GM12878 (cell line): Measurements from ENCODE around the gene GJC1. TPM values are rescaled to one million over a fixed set of nuclear protein-coding genes. Genes with fewer than 3 reads are reported as not detected.

Experiments used
- ATAC-seq: fragments of 200-7000 bp; cut with Tn5 transposase; 3 replicates; pipeline ENCODE4 v1.9.1; 2020; ENCODE audit warnings: mild to moderate bottlenecking, moderate library complexity
- BruUV-seq: library from RNA; stranded (reverse); fragments of 400-500 nt; replicated peaks from 2 replicates; lab custom pipeline; 2021; lab: Mats Ljungman, UMichigan
- CTCF ChIA-PET: fragments of 300-600 bp; sonication (Branson Sonifier 250); formaldehyde crosslinking; extraction: SDS; loops from one replicate; lab custom pipeline; 2021; ENCODE audit warnings: inconsistent platforms; lab: Yijun Ruan, JAX
- POLR2A ChIA-PET: fragments of 350-600 bp; formaldehyde crosslinking; extraction: SDS; loops from one replicate; lab custom pipeline; 2021; ENCODE audit warnings: inconsistent platforms; lab: Charles Lee
- RAD21 ChIA-PET: fragments of 300-600 bp; sonication (Branson Sonifier 250); formaldehyde crosslinking; loops from one replicate; lab custom pipeline; 2023; ENCODE audit warnings: antibody characterized with exemption; ENCODE audit not compliant: unreplicated experiment; lab: Charles Lee
- SMC1A ChIA-PET: fragments of 300-600 bp; sonication (Branson Sonifier 250); formaldehyde crosslinking; loops from one replicate; lab custom pipeline; 2023; ENCODE audit not compliant: unreplicated experiment, uncharacterized antibody; lab: Charles Lee
- DNase-seq: peaks from one replicate; pipeline ENCODE4 v3.0.0-alpha.2; 2011; ENCODE audit warnings: low read depth, low spot score
- FAIRE-seq: peaks from 3 replicates; lab custom pipeline; 2011; peaks lifted over from hg19 to GRCh38; lab: Jason Lieb, UNC
- H2AFZ ChIP-seq: 2 replicates; pipeline ENCODE4 v1.6.0; 2011; ENCODE audit warnings: low read depth, low read length, control low read depth; ENCODE audit not compliant: control insufficient read depth
- H3K27ac ChIP-seq: 2 replicates; pipeline ENCODE4 v1.5.1; 2011; ENCODE audit warnings: control low read depth; ENCODE audit not compliant: control insufficient read depth, insufficient read depth
- H3K27me3 ChIP-seq, 2 experiments: replicated peaks in 1 of 2; 2 replicates each; pipeline versions ENCODE4 v1.6.0 to v1.6.1; 2011; ENCODE audit warnings: low read length in 1 of 2; ENCODE audit not compliant: control insufficient read depth in 2 of 2, insufficient read depth in 2 of 2
- H3K36me3 ChIP-seq, 2 experiments: 2 replicates each; pipeline ENCODE4 v1.5.1; 2011; ENCODE audit warnings: low read length in 1 of 2; ENCODE audit not compliant: control insufficient read depth in 2 of 2, insufficient read depth in 2 of 2
- H3K4me1 ChIP-seq: 2 replicates; pipeline ENCODE4 v1.6.1; 2011; ENCODE audit warnings: mild to moderate bottlenecking, low read length, moderate library complexity, mixed read lengths; ENCODE audit not compliant: control insufficient read depth, insufficient read depth
- H3K4me2 ChIP-seq: 2 replicates; pipeline ENCODE4 v1.6.0; 2011; ENCODE audit warnings: control low read depth; ENCODE audit not compliant: control insufficient read depth, insufficient read depth
- H3K4me3 ChIP-seq: fragments of 200-600 bp; sonication (generic); 2 replicates; pipeline ENCODE4 v1.5.1; 2016
- H3K79me2 ChIP-seq: 2 replicates; pipeline ENCODE4 v1.6.0; 2011; ENCODE audit warnings: low read length; ENCODE audit not compliant: control insufficient read depth, insufficient read depth
- H3K9ac ChIP-seq: 2 replicates; pipeline ENCODE4 v1.8.0; 2011; ENCODE audit warnings: low read length, control low read depth, mixed read lengths; ENCODE audit not compliant: control insufficient read depth, insufficient read depth
- H3K9me3 ChIP-seq: replicated peaks from 3 replicates; pipeline ENCODE4 v1.5.1; 2011; ENCODE audit warnings: mild to moderate bottlenecking, low read length; ENCODE audit not compliant: control insufficient read depth, insufficient read depth
- H4K20me1 ChIP-seq: 2 replicates; pipeline ENCODE4 v1.6.0; 2011; ENCODE audit not compliant: control insufficient read depth, insufficient read depth
- E4F1 ChIP-seq: fragments of 450-650 bp; IDR thresholded peaks from 2 replicates; pipeline ENCODE4 v1.6.1; 2018; ENCODE audit warnings: borderline replicate concordance, mild to moderate bottlenecking; ENCODE audit not compliant: partially characterized antibody
- FOXM1 ChIP-seq: IDR thresholded peaks from 2 replicates; pipeline ENCODE4 v1.6.1; 2012; ENCODE audit warnings: low read depth, mild to moderate bottlenecking, inconsistent platforms, low read length, moderate library complexity
- IKZF1 ChIP-seq: fragments of 450-650 bp; conservative IDR thresholded peaks from 2 replicates; pipeline ENCODE4 v1.6.1; 2017; ENCODE audit warnings: antibody characterized with exemption, mild to moderate bottlenecking
- IRF4 ChIP-seq: IDR thresholded peaks from 2 replicates; pipeline ENCODE4 v1.6.1; 2011; ENCODE audit warnings: low read depth, low read length
- RAD21 ChIP-seq: IDR thresholded peaks from 2 replicates; pipeline ENCODE4 v1.6.1; 2011; ENCODE audit warnings: mild to moderate bottlenecking, low read depth, low read length, moderate library complexity; ENCODE audit not compliant: insufficient read depth
- WGBS: methylation state at CpG from one replicate; pipeline ENCODE4 v1.1.6; 2016; ENCODE audit warnings: low lambda C conversion rate; ENCODE audit not compliant: insufficient replicate concordance, insufficient coverage; ENCODE audit errors: missing lambda C conversion rate; 5-methylcytosine and 5-hydroxymethylcytosine counted together
- in situ Hi-C: fragments of 300-500 bp; cut with MboI; formaldehyde crosslinking; loops from 9 replicates; pipeline ENCODE4 v1.14.3; 2018; ENCODE audit warnings: mixed read lengths
- intact Hi-C: fragments of 100-400 bp; cut with micrococcal nuclease; formaldehyde crosslinking; loops from one replicate; pipeline ENCODE4 v1.14.2; 2022; ENCODE audit not compliant: unreplicated experiment
- polyA plus RNA-seq, 11 experiments: library from polyadenylated mRNA; depleted of rRNA in 4 of 11; unstranded in 6 of 11; stranded (reverse) in 5 of 11; fragments of >200 nt; fragmentation: Nextera tagmentation in 4 of 11; fragmentation: Illumina TruSeq in 1 of 11; extraction: Ambion mirVana in 4 of 11; extraction: Trizol in 1 of 11; gene quantifications; 1 replicate in 1 of 11; 2 replicates in 10 of 11; pipeline versions ENCODE4 v1.2.1 to v1.2.3, GENCODE V29; 2011 to 2016; ENCODE audit warnings: inconsistent platforms in 2 of 11, missing spikeins in 2 of 11, low read depth in 1 of 11
- total RNA-seq, 4 experiments: library from RNA; depleted of rRNA in 3 of 4; stranded (reverse); fragments of >200 nt in 3 of 4; fragmentation: Illumina TruSeq in 1 of 4; extraction: Trizol in 1 of 4; gene quantifications; 2 replicates each; pipeline versions ENCODE4 v1.2.1 to v1.2.3, GENCODE V29; 2013 to 2021
- TF ChIP-seq, protein P1 (sequence below): IDR thresholded peaks from 2 replicates; pipeline ENCODE4 v1.6.1; 2012; ENCODE audit warnings: low read depth, low read length, improper control_type of control experiment
- TF ChIP-seq, protein P2 (sequence below): IDR thresholded peaks from 2 replicates; pipeline ENCODE4 v1.6.1; 2012; ENCODE audit warnings: mild to moderate bottlenecking, low read depth, low read length

The GJC1 gene
- total and polyA plus RNA-seq, 10 of the 15 experiments (the other 5 are each of a cell fraction or from before 2014, with no cell fraction given): 0.37 to 3.4 (median 0.90) TPM

DNA sequence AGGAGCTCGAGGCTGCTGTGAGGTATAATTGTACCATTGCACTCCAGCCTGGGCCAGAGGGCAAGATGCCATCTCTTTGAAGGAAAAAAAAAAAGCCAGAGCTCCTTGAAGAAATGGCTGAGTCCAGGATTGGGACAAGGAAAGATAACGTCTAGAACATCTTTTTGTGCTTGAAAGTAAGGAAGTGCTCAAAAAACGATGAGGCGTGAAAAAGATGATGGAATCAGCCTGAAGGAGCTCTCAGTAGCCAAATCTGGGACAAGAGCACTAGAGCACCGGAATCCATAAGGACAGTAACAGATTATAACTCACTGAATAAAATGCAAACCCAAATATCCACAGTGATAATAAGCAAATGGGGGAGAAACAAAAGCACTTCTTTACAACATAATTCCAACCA is 47.0 kb upstream of the GJC1 start:
- H2AFZ ChIP-seq: no peak overlapping the region
- no TSS peak for BruUV-seq
- no peak overlapping the region for H3K27ac ChIP-seq
- TF ChIP-seq RAD21 (no peak), IKZF1 (no peak), E4F1 (no peak), IRF4 (no peak), FOXM1 (no peak)
- TF ChIP-seq, protein P1, sequence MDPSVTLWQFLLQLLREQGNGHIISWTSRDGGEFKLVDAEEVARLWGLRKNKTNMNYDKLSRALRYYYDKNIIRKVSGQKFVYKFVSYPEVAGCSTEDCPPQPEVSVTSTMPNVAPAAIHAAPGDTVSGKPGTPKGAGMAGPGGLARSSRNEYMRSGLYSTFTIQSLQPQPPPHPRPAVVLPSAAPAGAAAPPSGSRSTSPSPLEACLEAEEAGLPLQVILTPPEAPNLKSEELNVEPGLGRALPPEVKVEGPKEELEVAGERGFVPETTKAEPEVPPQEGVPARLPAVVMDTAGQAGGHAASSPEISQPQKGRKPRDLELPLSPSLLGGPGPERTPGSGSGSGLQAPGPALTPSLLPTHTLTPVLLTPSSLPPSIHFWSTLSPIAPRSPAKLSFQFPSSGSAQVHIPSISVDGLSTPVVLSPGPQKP: no peak
- TF ChIP-seq, protein P2, sequence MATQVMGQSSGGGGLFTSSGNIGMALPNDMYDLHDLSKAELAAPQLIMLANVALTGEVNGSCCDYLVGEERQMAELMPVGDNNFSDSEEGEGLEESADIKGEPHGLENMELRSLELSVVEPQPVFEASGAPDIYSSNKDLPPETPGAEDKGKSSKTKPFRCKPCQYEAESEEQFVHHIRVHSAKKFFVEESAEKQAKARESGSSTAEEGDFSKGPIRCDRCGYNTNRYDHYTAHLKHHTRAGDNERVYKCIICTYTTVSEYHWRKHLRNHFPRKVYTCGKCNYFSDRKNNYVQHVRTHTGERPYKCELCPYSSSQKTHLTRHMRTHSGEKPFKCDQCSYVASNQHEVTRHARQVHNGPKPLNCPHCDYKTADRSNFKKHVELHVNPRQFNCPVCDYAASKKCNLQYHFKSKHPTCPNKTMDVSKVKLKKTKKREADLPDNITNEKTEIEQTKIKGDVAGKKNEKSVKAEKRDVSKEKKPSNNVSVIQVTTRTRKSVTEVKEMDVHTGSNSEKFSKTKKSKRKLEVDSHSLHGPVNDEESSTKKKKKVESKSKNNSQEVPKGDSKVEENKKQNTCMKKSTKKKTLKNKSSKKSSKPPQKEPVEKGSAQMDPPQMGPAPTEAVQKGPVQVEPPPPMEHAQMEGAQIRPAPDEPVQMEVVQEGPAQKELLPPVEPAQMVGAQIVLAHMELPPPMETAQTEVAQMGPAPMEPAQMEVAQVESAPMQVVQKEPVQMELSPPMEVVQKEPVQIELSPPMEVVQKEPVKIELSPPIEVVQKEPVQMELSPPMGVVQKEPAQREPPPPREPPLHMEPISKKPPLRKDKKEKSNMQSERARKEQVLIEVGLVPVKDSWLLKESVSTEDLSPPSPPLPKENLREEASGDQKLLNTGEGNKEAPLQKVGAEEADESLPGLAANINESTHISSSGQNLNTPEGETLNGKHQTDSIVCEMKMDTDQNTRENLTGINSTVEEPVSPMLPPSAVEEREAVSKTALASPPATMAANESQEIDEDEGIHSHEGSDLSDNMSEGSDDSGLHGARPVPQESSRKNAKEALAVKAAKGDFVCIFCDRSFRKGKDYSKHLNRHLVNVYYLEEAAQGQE: no peak
- H3K27me3 ChIP-seq: no peaks in the 10 kb centered on the region
- DNase-seq (no peak), FAIRE-seq (no peak), ATAC-seq (no peak)
- H3K79me2 ChIP-seq: no peaks in the 10 kb centered on the region
- H3K36me3 ChIP-seq: peaks cover 14 to 38% of the 10 kb centered on the region in 2 experiments
- H3K9me3 ChIP-seq: no peaks in the 10 kb centered on the region
- WGBS: 81% methylated on average over 5 of the region's 5 CpGs
- SMC1A ChIA-PET: interaction anchor here (1.1 kb wide), 1 partner anchor 99 kb away, joined by 3 read pairs; no protein-coding TSS in a partner anchor
- intact Hi-C loops: no loop called here
- CTCF ChIA-PET: interaction anchor here (0.7 to 0.9 kb wide), 3 partner anchors 8 to 99 kb away, joined by 3 to 4 read pairs (median 3); no protein-coding TSS in a partner anchor
- no peak overlapping the region for H3K9ac ChIP-seq
- H3K4me1 ChIP-seq: no peaks in the 10 kb centered on the region
- no peak overlapping the region for H3K4me2 ChIP-seq
- H3K4me3 ChIP-seq: no peak overlapping the region
- H4K20me1 ChIP-seq: no peaks in the 10 kb centered on the region
- in situ Hi-C loops: no loop called here
- POLR2A ChIA-PET: no interaction called here
- RAD21 ChIA-PET: interaction anchor here (1.4 kb wide), 1 partner anchor 97 kb away, joined by 5 read pairs; no protein-coding TSS in a partner anchor
